ENCODE results near the gene CATSPER4. TPM values are rescaled to one million over a fixed set of nuclear protein-coding genes. Genes with fewer than 3 reads are reported as not detected.

The CATSPER4 gene
- total RNA-seq, 4 donors from 2014 or later = not detected

DNA sequence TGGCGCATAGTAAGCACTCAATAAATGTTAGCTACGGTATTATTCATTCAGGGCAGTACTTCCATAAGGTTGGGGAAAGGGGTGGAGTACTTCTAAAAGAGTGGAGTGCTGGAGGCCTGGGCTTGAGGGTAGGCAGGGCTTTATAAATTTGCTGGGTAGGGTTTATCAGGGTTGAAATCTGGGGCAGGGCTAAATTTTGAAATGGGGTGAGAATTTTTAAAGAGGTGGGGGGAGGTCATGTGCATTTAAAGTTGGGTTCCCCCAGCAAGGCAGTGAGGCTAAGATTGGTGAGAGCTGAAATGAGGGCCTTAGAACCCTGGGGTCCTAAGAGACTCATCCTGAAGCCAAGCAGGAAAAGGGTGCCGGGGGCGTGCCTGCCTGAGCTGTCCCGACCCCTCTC lies 10.0 kb downstream of the CATSPER4 start:
- Histone ChIP-seq H3K27me3 (no peaks in the 10 kb centered on the region), H3K27ac (no peak overlapping the region), H3K9me3 (no peaks in the 10 kb centered on the region), H3K4me1 (no peaks in the 10 kb centered on the region), H3K36me3 (no peaks in the 10 kb centered on the region), H3K4me3 (no peak overlapping the region)
- TF ChIP-seq, protein P1, sequence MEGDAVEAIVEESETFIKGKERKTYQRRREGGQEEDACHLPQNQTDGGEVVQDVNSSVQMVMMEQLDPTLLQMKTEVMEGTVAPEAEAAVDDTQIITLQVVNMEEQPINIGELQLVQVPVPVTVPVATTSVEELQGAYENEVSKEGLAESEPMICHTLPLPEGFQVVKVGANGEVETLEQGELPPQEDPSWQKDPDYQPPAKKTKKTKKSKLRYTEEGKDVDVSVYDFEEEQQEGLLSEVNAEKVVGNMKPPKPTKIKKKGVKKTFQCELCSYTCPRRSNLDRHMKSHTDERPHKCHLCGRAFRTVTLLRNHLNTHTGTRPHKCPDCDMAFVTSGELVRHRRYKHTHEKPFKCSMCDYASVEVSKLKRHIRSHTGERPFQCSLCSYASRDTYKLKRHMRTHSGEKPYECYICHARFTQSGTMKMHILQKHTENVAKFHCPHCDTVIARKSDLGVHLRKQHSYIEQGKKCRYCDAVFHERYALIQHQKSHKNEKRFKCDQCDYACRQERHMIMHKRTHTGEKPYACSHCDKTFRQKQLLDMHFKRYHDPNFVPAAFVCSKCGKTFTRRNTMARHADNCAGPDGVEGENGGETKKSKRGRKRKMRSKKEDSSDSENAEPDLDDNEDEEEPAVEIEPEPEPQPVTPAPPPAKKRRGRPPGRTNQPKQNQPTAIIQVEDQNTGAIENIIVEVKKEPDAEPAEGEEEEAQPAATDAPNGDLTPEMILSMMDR (IDR thresholded peaks at IDR 0.05) = no peak
- no peak for TF ChIP-seq POLR2A (IDR thresholded peaks at IDR 0.05)
- no peak for DNase-seq

GRCh38 chr1:26203642-26204318 lies 13.4 kb downstream of the CATSPER4 start:
- TF ChIP-seq POLR2A (IDR thresholded peaks at IDR 0.05) = no peak
- TF ChIP-seq, protein P1 (IDR thresholded peaks at IDR 0.05) = no peak

GRCh38 chr1:26210147-26210870 lies 19.9 kb downstream of the CATSPER4 start:
- no peaks in the 10 kb centered on the region for H3K9me3 ChIP-seq
- no peak overlapping the region for H3K27ac ChIP-seq
- TF ChIP-seq, protein P1 (IDR thresholded peaks at IDR 0.05) = no peak
- no peak for TF ChIP-seq POLR2A (IDR thresholded peaks at IDR 0.05)
- H3K36me3 ChIP-seq = no peaks in the 10 kb centered on the region
- H3K27me3 ChIP-seq = no peaks in the 10 kb centered on the region
- no peak for DNase-seq
- H3K4me1 ChIP-seq = no peaks in the 10 kb centered on the region
- H3K4me3 ChIP-seq = no peak overlapping the region

More at GRCh38 chr1:26203642-26204318, 13.4 kb downstream of the CATSPER4 start:
- DNase-seq = no peak
- Histone ChIP-seq H3K4me3 (no peak overlapping the region), H3K36me3 (no peaks in the 10 kb centered on the region), H3K9me3 (no peaks in the 10 kb centered on the region), H3K27me3 (no peaks in the 10 kb centered on the region), H3K27ac (no peak overlapping the region), H3K4me1 (no peaks in the 10 kb centered on the region)

- Histone ChIP-seq H3K27ac (no peak overlapping the region), H3K36me3 (no peaks in the 10 kb centered on the region), H3K9me3 (no peaks in the 10 kb centered on the region), H3K4me3 (no peak overlapping the region), H3K27me3 (no peaks in the 10 kb centered on the region), H3K4me1 (no peaks in the 10 kb centered on the region)
- no peak for TF ChIP-seq POLR2A (IDR thresholded peaks at IDR 0.05)
- TF ChIP-seq, protein P1 (IDR thresholded peaks at IDR 0.05) = no peak
- no peak for DNase-seq
Observed at GRCh38 chr1:26212726-26213125, 22.3 kb downstream of the CATSPER4 start.

DNA sequence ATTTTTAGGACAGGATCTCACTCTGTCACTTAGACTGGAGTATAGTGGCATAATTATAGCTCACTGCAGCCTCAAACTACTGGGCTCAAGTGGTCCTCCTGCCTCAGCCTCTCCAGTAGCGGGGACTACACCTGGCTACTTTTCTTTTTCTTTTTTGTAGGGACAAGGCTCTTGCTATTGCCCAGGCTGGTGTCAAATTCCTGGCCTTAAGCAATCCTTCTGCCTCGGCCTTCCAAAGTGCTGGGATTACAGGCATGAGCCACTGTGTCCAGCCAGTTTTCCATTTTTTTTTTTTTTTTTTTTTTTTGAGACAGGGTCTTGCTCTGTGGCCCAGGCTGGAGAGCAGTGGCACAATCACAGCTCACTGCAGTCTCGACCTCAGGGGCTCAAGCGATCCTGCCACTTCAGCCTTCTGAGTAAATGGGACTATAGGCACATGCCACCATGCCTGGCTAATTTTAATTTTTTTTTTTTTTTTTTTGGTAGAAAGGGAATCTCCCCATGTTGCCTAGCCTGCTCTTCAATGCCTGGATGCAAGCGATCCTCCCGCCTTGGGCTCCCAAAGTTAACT lies 23.0 kb downstream of the CATSPER4 start:
- Histone ChIP-seq H3K9me3 (no peaks in the 10 kb centered on the region), H3K27ac (no peak overlapping the region), H3K36me3 (no peaks in the 10 kb centered on the region), H3K4me3 (no peak overlapping the region), H3K4me1 (no peaks in the 10 kb centered on the region), H3K27me3 (no peaks in the 10 kb centered on the region)
- no peak for TF ChIP-seq POLR2A (IDR thresholded peaks at IDR 0.05)
- TF ChIP-seq, protein P1 (IDR thresholded peaks at IDR 0.05) = no peak
- no peak for DNase-seq
